Psoas muscle (tissue), 8 donors: ENCODE data around the gene SMS. TPM values are rescaled to one million over a fixed set of nuclear protein-coding genes. Genes with fewer than 3 reads are reported as not detected.

Experiments
- ATAC-seq, 4 donors: fragments of 200-7000 bp; cut with Tn5 transposase; one replicate each; pipeline ENCODE4 v1.9.1; 2020; ENCODE audit warnings: moderate library complexity in 3 of 4, mild to moderate bottlenecking in 2 of 4
- DNase-seq, 2 donors: peaks; one replicate each; pipeline ENCODE4 v3.0.0-alpha.2; 2020
- H3K27ac ChIP-seq: fragments of 200-600 bp; one replicate; pipeline ENCODE4 v1.8.0; 2022
- H3K27me3 ChIP-seq, 3 donors: fragments of 200-600 bp in 1 of 3; one replicate each; pipeline versions ENCODE4 v1.6.1 to v1.8.0; 2013 to 2022; ENCODE audit warnings: low read length in 2 of 3, mild to moderate bottlenecking in 2 of 3, moderate library complexity in 1 of 3; ENCODE audit not compliant: insufficient read depth in 3 of 3
- H3K36me3 ChIP-seq, 2 donors: fragments of 200-600 bp in 1 of 2; one replicate each; pipeline versions ENCODE4 v1.6.1 to v1.8.0; 2013 to 2022; ENCODE audit warnings: low read depth in 1 of 2, mild to moderate bottlenecking in 1 of 2, moderate library complexity in 1 of 2; ENCODE audit not compliant: insufficient read depth in 1 of 2
- H3K4me1 ChIP-seq: fragments of 200-600 bp; one replicate; pipeline ENCODE4 v1.8.0; 2022
- H3K4me3 ChIP-seq: fragments of 200-600 bp; one replicate; pipeline ENCODE4 v1.8.0; 2022; ENCODE audit warnings: mild to moderate bottlenecking
- H3K9me3 ChIP-seq: fragments of 200-600 bp; one replicate; pipeline ENCODE4 v1.8.0; 2022
- WGBS, 3 donors: extraction: QIAGEN DNeasy Blood & Tissue Kit; methylation state at CpG; one replicate each; pipeline versions ENCODE4 v1.1.6 to v1.1.7; 2013; 5-methylcytosine and 5-hydroxymethylcytosine counted together
- intact Hi-C, 2 donors: fragments of 100-400 bp; cut with DNase I; formaldehyde crosslinking; loops; one replicate each; pipeline versions ENCODE4 v1.11.0 to v1.14.2; 2022
- polyA plus RNA-seq, 3 donors: library from polyadenylated mRNA; stranded (reverse); fragments of 200-250 nt; gene quantifications; one replicate each; pipeline ENCODE4 v1.2.3, GENCODE V29; 2013
- total RNA-seq, 4 donors: library from RNA; stranded (reverse); fragmentation: NEBNext Ultra II Directional in 2 of 4; extraction: Animal tissue kit (Norgen Biotek cat#: 25700) in 2 of 4; gene quantifications; one replicate each; pipeline versions ENCODE4 v1.2.1 to v1.2.4, GENCODE V29; 2021 to 2023
- TF ChIP-seq, protein P1 (sequence below): fragments of 200-600 bp; IDR thresholded peaks from one replicate; pipeline ENCODE4 v1.8.0; 2022; ENCODE audit warnings: antibody characterized with exemption
- donor health status: healthy with polysubstance abuse.
- donor health status: DM: no; HTN: no; CAD: no; lungs with moderate emphysema.
- donor health status: Bipolar disorder and iron deficiency.
- donor health status: healthy.
- donor health status: DM: yes; HTN: yes; CAD: no.
- donor health status: DM: no; HTN: no; CAD: no.
- donor health status: DM: no; HTN: no; CAD: no.
- donor health status: DM: yes; HTN: yes; CAD: no.

The SMS gene
- total and polyA plus RNA-seq, 7 donors, result 18.6 to 52.9 (median 41.3) TPM

GRCh38 chrX:21939906-21940305 lies 603 bp upstream of the SMS start:
- Histone ChIP-seq H3K27ac (peak overlapping the region; percentile 66), H3K4me3 (peak overlapping the region; percentile 71), H3K36me3 (no peaks in the 10 kb centered on the region), H3K4me1 (no peaks in the 10 kb centered on the region), H3K9me3 (no peaks in the 10 kb centered on the region), H3K27me3 (peaks cover 0 to 6% (median 0%) of the 10 kb centered on the region in 3 donors)
- ATAC-seq (peak in 1 of 4 donors; percentile 4), DNase-seq (no peak)
- intact Hi-C loops, result loop anchor here in 1 of 2 donors (10.0 kb wide), 1 partner anchor 95 kb away; no protein-coding TSS in a partner anchor
- WGBS, 3 donors, result 47 to 61% (median 50%) methylated on average over 10 of the region's 10 CpGs
- TF ChIP-seq, protein P1, sequence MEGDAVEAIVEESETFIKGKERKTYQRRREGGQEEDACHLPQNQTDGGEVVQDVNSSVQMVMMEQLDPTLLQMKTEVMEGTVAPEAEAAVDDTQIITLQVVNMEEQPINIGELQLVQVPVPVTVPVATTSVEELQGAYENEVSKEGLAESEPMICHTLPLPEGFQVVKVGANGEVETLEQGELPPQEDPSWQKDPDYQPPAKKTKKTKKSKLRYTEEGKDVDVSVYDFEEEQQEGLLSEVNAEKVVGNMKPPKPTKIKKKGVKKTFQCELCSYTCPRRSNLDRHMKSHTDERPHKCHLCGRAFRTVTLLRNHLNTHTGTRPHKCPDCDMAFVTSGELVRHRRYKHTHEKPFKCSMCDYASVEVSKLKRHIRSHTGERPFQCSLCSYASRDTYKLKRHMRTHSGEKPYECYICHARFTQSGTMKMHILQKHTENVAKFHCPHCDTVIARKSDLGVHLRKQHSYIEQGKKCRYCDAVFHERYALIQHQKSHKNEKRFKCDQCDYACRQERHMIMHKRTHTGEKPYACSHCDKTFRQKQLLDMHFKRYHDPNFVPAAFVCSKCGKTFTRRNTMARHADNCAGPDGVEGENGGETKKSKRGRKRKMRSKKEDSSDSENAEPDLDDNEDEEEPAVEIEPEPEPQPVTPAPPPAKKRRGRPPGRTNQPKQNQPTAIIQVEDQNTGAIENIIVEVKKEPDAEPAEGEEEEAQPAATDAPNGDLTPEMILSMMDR, result no peak

DNA sequence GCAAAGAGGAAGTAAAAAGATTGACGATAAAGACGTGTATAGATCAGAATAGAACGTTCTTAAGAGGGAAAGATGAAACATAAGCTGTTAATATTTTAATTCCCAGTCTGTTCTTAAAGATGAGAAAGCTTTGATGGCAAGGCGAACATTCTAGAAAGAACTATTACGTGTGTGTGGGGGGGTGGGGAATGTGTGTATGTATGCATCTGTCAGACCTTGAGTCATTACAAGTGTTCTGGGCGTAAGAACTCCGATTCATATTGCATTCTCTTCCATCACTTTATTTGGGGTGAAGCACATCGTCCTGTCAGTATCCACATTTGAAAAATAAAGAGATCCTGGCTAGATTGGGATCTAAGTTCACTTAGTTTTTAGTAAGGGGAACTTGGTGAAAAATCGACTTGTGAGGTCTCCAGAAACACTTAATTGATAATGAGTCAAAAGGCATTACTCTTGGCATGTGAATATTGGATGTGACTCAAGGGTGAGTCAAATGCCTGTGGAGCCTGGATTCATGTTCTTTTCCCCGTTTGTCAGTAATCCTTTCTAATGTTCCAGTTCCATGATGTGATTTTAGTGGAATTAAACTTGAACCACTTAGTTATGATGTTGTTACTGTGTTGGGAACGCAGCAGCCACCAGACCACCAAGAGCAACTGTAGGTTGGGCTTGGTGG lies 3.1 kb downstream of the SMS start:
- 54 to 65% (median 56%) methylated on average over 11 of the region's 11 CpGs for WGBS, 3 donors
- intact Hi-C loops, result loop anchor here in 1 of 2 donors (10.0 kb wide), 1 partner anchor 99 kb away; no protein-coding TSS in a partner anchor
- Histone ChIP-seq H3K27me3 (peaks cover 0 to 6% (median 0%) of the 10 kb centered on the region in 3 donors), H3K27ac (no peak overlapping the region), H3K4me1 (no peaks in the 10 kb centered on the region), H3K36me3 (no peaks in the 10 kb centered on the region), H3K9me3 (no peaks in the 10 kb centered on the region), H3K4me3 (no peak overlapping the region)
- TF ChIP-seq, protein P1, result no peak
- no peak for DNase-seq
- no peak for ATAC-seq

DNA sequence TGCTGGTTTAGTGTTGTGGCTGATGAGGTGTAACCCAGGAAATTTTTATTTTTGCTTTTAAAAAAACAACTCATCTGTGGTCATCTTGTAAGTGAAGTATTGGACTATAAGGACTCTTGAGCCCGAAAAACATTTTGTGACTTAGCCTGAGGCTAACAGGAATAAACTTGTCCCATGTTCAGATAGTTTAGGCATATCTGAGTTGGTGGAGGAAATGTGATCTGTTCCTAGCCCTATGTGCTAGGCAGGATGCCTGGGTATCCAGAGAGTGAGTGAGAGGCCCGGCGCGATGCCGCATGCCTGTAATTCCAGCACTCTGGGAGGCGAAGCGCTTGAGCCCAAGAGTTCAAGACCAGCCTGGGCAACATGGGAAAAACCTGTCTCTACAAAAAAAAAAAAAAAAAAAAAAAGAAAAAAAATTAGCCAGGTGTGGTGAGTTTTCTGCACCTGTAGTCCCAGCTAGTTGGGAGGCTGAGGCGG lies 3.7 kb downstream of the SMS start:
- H3K4me1 ChIP-seq, result no peaks in the 10 kb centered on the region
- H3K27me3 ChIP-seq, result peaks cover 0 to 4% (median 0%) of the 10 kb centered on the region in 3 donors
- intact Hi-C loops, result loop anchor here in 1 of 2 donors (10.0 kb wide), 1 partner anchor 99 kb away; no protein-coding TSS in a partner anchor
- H3K36me3 ChIP-seq, result no peaks in the 10 kb centered on the region
- TF ChIP-seq, protein P1, result no peak
- WGBS, 3 donors, result 61 to 66% (median 64%) methylated on average over 8 of the region's 8 CpGs
- DNase-seq (no peak), ATAC-seq (no peak)
- no peak overlapping the region for H3K27ac ChIP-seq
- H3K9me3 ChIP-seq, result no peaks in the 10 kb centered on the region
- no peak overlapping the region for H3K4me3 ChIP-seq

GRCh38 chrX:21946925-21947641 lies 6.6 kb downstream of the SMS start:
- TF ChIP-seq, protein P1, result no peak
- 40 to 56% (median 50%) methylated on average over 7 of the region's 7 CpGs for WGBS, 3 donors
- DNase-seq (no peak), ATAC-seq (peak in 3 of 4 donors; percentile 46 to 59 (median 49))
- Histone ChIP-seq H3K27ac (no peak overlapping the region), H3K36me3 (no peaks in the 10 kb centered on the region), H3K4me1 (no peaks in the 10 kb centered on the region), H3K4me3 (no peak overlapping the region), H3K27me3 (no peaks in the 10 kb centered on the region), H3K9me3 (no peaks in the 10 kb centered on the region)
- intact Hi-C loops, result loop anchor here in 1 of 2 donors (10.0 kb wide), 1 partner anchor 102 kb away; no protein-coding TSS in a partner anchor
